Caki2 (cell line): Measurements from ENCODE around the gene CISD3. TPM values are rescaled to one million over a fixed set of nuclear protein-coding genes. Genes with fewer than 3 reads are reported as not detected.

Experiments used
- DNase-seq: peaks from one replicate; pipeline ENCODE4 v3.0.0-alpha.2; 2015; ENCODE audit warnings: low read depth
- in situ Hi-C: cut with HindIII; loops from 2 replicates; pipeline ENCODE4 v1.10.0; 2016; ENCODE audit warnings: low sequenced_read_pairs, low pct_unique_long_range_greater_than_20kb, mixed read lengths
- total RNA-seq: library from RNA; depleted of rRNA; stranded (reverse); fragments of >200 nt; shearing (Covaris generic); gene quantifications from 2 replicates; pipeline ENCODE4 v1.2.3, GENCODE V29; 2014; ENCODE audit warnings: low replicate concordance

Gene CISD3
- total RNA-seq, 1 experiment from 2014 or later: 23.0 TPM

DNA sequence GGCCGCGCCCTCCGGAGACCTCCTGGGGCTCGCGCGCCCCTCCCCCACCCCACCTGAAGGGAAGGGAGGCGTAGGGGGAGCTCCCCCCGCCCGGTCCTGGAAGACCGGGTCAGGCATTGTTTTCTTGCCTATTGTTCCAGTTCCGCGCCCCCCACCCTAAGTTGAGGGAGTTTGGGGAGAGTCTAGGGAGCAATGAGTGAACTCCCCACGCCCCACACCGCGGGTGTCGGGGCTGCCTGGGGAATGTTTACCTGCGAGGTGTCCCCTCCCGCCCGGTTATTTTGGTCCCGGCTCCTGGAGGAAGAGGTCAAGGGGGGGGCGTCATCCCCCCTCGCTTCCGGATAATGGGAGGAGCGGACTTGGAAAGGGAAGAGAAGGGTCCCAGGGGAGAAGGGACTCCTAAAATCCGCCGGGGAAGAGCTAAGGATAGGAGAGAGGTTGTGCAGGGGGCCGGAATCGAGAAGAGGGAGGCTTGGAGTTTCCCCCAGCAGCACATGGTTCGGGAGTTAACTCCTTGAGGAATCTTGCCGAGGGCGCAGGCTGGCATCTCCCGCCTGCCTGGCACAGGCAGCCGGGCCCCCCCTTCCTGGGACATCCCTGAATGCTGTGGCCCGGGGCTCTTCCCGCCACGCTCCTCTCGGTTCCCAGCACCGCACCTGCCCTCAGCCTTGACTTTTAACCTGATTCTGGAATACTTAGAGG, 24.2 kb upstream of the CISD3 start:
- DNase-seq: peak; percentile 33
- in situ Hi-C loops: no loop called here

- DNase-seq: no peak
- in situ Hi-C loops: no loop called here
Measured at GRCh38 chr17:38706505-38707216, 23.5 kb upstream of the CISD3 start.

DNA sequence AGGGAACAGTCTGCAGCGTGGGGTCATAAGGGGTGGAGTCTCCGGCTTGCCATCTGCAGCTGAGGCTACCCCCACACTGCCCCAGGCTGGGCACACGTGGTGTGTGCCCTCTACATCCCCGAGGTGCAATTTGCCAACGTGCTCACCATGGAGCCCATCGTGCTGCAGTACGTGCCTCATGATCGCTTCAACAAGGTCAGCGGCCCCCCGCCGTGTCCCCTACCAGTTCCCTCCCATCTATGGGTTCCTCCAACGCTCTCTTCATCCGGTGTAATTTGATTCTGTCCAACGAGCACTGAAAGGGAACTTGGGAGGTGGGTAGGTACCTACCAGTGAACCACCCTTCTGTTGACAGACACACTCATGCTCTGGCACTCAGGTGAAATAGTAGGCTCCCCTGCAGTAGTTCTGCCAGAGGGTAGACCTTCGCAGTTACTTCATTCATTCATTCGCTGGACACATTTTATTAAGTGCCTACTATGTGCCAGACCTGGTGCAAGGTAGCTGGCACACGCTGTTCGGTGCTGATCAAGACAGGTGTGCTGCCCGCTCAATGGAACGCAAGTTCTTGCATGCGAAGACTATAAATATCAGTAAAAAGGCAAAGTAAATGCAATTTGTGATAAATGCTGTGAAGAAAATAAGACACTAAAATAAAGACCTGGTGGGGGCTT, 22.3 kb upstream of the CISD3 start:
- in situ Hi-C loops: no loop called here

DNA sequence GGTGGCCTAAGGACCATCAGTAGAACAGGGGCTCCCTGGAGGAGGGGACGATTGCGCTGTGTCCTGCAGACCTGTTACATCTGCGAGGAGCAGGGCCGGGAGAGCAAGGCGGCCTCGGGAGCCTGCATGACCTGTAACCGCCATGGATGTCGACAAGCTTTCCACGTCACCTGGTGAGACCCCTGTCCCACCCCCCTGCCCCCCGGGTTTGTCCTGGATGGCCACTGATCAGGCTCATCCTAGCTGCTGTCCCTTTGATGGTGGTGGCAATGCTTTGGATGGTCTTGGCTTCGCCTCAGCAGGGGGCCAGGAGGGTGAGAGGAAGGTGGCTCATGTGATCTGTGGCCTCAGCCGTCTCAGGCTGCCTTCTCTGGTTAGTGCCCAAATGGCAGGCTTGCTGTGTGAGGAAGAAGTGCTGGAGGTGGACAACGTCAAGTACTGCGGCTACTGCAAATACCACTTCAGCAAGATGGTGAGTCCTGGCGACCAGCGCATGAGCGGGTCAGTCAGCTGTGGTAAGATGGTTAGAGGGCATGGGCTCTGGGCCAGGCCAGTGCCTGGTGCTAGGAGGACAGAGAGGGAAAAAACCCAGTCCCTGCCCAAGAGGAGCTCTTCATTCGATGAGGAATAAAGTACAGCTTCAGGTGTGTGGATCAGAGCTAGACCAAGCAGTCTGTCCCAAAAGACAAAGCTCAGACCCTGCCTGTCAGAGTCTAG, 20.9 kb upstream of the CISD3 start:
- in situ Hi-C loops: no loop called here

More for the DNA sequence above, 22.3 kb upstream of the CISD3 start:
- DNase-seq: no peak

GRCh38 chr17:38709864-38710603, 20.1 kb upstream of the CISD3 start:
- in situ Hi-C loops: no loop called here
- no peak for DNase-seq

More for the DNA sequence above, 20.9 kb upstream of the CISD3 start:
- no peak for DNase-seq

- in situ Hi-C loops: no loop called here
Measured at GRCh38 chr17:38710604-38710962, 19.6 kb upstream of the CISD3 start.

GRCh38 chr17:38710985-38711384, 19.2 kb upstream of the CISD3 start:
- DNase-seq: no peak
- in situ Hi-C loops: no loop called here

More at GRCh38 chr17:38710604-38710962, 19.6 kb upstream of the CISD3 start:
- DNase-seq: no peak

DNA sequence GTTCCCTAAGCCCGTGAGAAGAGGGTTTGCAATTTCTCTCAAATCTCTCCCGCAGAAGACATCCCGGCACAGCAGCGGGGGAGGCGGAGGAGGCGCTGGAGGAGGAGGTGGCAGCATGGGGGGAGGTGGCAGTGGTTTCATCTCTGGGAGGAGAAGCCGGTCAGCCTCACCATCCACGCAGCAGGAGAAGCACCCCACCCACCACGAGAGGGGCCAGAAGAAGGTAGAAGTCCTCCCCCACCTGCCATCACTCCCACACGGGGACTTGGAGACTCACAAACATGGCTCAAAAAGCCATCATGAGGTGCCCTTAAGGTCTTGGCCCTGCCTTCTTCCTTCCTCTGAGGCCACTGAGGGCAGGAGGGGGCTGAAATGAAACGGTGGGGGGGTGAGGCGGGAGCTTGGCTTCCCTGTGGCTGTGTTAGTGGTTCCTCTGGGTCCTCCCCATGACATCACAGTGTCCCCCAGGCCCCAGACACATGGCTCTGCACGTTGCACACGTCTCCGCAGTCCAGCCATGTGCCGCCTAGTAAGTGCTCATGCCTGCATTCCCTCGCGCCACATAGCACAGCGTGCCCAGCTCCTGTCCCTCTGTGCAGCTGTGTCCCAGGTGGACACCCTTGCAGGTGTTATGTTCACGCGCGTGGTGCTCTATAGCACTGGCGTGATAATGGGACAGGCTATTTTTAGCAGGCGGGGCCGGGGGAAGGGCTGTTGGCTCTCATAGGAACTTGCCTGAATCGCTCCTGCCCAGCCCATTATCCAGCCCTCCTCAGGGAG, 18.2 kb upstream of the CISD3 start:
- DNase-seq: no peak
- in situ Hi-C loops: no loop called here

- no peak for DNase-seq
- in situ Hi-C loops: no loop called here
Measured at GRCh38 chr17:38712593-38712992, 17.5 kb upstream of the CISD3 start.

GRCh38 chr17:38713456-38714075, 16.6 kb upstream of the CISD3 start:
- DNase-seq: no peak
- in situ Hi-C loops: no loop called here

DNA sequence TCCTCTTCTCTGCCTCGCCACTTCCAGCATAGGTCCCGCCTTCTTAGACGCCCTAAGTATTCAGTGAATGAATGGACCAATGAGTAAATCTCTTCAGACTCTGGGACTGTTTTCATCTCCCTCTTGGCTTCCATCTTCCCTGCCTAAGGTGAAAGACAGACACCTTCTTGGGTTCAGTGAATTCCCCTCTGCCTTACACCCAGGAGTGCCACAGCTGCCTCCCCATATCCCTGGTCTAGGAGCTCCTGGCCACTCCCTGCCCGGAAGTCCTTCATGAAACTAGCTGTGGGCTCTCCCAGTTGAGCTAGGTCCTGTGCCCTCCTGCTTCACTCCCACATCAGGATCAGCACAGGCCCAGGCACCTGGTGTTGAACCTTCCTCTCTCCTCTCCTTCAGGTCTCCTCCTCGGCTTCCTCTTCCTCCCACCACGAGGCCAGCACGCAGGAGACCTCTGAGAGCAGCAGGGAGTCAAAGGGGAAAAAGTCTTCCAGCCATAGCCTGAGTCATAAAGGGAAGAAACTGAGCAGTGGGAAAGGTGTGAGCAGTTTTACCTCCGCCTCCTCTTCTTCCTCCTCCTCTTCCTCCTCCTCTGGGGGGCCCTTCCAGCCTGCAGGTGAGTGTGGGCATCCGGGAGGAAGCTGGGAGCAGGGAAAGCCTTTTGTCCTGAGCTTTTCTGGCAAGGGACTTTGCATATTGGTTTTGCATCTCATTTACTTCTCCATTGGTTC, 14.8 kb upstream of the CISD3 start:
- in situ Hi-C loops: no loop called here

DNA sequence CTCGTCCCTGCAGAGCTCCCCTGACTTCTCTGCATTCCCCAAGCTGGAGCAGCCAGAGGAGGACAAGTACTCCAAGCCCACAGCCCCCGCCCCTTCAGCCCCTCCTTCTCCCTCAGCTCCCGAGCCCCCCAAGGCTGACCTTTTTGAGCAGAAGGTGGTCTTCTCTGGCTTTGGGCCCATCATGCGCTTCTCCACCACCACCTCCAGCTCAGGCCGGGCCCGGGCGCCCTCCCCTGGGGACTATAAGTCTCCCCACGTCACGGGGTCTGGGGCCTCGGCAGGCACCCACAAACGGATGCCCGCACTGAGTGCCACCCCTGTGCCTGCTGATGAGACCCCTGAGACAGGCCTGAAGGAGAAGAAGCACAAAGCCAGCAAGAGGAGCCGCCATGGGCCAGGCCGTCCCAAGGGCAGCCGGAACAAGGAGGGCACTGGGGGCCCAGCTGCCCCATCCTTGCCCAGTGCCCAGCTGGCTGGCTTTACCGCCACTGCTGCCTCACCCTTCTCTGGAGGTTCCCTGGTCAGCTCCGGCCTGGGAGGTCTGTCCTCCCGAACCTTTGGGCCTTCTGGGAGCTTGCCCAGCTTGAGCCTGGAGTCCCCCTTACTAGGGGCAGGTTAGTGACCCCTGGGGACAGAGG, 13.7 kb upstream of the CISD3 start:
- no peak for DNase-seq
- in situ Hi-C loops: no loop called here

More for the DNA sequence above, 14.8 kb upstream of the CISD3 start:
- no peak for DNase-seq

DNA sequence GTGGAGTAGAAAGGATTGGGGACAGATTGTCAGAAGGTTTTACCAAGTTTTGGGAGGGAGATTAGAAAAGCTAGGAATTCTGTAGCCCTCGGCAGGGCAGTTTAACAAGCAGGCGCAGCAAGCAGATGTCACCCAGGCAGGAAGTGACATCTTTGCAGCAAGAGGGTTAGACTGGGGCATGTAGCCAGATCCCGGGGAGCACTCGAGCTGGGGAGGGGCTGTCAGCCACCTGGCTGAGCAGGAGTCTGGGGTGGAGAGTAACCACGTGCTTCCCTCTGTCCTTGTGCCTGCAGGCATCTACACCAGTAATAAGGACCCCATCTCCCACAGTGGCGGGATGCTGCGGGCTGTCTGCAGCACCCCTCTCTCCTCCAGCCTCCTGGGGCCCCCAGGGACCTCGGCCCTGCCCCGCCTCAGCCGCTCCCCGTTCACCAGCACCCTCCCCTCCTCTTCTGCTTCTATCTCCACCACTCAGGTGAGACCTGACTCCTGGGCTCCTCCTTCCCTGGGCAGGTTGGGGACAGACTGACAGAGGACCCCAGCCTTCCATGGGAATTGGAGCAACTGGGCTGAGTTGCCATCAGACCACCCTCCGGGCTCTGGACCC, 12.9 kb upstream of the CISD3 start:
- in situ Hi-C loops: no loop called here
- no peak for DNase-seq

DNA sequence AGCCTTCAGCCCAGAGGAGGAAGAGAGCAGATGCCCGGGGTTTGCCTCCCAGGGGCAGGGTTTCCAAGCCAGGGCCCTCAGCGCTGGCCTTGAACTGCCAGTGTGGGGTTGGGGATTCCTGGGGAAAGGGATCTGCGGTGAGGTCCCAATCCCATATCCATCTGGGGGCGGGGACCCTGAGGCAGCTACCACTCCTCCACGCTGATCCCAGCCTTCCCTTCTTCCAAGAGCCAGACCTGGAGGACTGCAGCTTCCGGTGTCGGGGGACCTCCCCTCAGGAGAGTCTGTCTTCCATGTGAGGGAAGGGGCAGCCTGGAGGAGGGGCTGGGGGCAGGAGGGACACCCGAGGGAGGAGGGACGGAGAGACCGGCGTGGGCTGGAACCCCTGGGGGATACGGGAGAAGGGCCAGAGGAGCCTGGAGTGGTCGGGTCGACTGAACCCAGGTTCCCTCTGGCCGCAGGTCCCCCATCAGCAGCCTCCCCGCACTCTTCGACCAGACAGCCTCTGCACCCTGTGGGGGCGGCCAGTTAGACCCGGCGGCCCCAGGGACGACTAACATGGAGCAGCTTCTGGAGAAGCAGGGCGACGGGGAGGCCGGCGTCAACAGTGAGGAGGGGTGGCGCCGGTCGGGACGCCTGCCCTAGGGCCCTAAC, 10.7 kb upstream of the CISD3 start:
- DNase-seq: no peak
- in situ Hi-C loops: no loop called here

GRCh38 chr17:38719943-38720641, 10.0 kb upstream of the CISD3 start:
- in situ Hi-C loops: no loop called here
- DNase-seq: no peak
